NCI-H1417 (cell line): ENCODE measurements around the gene PRSS53.
"Not testable (repeated sequence)": the region's sequence is repeated elsewhere in the genome, so short reads cannot be mapped to it uniquely, and the experiment has no call there.

Experiments used
- DNase-seq, 3 experiments: peaks; one replicate each; lab custom pipeline; 2025; lab: John Stamatoyannopoulos, UW

The PRSS53 gene

DNA sequence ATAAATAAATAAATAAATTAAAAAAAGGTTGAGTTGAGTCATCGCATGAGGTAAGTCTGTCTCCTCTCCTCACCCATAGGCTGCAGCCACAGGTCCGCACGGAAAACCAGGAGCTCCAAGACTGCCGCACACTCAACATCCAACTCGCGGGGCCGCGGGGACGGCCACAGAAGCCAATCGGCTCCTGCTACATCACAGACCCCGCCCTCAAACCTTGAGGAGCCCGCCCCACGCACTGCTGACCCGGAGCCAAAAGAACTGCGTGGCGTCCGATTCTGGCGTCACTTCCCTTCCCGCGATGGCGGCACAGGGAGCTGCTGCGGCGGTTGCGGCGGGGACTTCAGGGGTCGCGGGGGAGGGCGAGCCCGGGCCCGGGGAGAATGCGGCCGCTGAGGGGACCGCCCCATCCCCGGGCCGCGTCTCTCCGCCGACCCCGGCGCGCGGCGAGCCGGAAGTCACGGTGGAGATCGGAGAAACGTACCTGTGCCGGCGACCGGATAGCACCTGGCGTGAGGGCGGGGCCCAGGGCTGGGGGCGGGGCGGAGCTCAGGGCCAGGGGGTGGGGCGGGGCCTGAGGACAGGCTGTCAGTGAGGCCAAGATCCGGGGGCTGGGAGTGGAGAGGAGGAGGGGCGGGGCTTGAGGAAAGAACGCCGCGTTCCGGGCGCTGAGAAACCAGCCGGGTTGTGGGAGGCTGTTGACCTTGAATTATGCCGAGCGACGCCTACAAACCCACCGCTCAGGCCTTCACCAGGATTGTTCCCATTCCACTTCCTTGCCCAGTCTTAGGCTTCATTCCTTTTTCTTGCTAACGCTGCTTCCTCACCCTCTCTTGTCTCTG, 28.9 kb upstream of the PRSS53 start, which contains the start of gene KAT8:
KAT8 (plus strand) TSS at position 281 of the 839 bp plus-strand sequence; CDS start at position 299, 18 bp downstream.
- peak; percentile 93 to 99 (median 97) for DNase-seq

- DNase-seq = no peak
Observed at GRCh38 chr16:31114468-31114867, 25.7 kb upstream of the PRSS53 start.

DNA sequence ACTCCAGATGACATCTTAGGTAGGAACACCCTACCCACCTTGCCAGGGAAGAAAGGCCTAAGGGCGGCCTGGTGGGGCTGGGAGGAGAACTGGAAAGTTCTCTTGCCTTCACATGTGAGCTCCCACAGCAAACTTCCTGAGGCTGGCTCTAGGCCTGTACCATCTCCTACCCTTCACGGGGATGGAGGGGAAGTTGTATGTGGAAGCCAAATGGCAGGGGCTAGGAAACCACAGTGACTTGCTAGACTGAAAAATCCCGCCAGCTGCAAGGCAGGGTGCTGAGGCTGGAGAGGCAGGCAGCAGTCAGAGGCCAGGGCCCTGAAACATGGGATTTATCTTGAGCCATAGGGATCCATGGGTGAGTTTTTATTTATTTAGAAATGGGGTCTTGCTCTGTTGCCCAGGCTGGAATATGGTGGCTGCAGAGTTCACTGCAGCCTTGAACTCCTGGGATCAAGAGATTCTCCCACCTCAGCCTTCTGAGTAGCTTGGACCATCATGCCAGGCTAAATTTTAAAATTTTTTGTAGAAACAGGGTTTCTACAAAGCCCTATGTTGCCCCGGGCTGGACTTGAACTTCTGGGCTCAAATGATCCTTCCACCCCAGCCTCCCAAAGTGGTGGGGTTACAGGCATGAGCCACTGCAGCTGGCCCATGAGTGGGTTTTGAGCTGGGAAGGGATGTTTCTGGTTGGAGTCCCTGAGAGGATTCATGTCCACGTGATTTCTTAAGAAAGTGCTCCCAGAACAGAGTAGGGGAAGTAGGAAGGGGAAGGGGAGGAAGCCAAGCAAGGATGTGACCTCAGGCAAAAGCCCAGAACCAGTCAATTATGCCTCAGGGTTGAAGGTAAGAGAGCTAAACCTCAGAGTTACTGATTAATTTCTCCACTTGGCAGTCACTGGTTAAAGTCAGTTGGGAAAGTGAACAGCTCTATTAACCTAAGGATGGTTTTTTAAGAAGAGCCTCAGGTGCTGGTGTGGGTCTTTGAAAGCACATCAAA, 24.7 kb upstream of the PRSS53 start:
- DNase-seq = no peak

DNA sequence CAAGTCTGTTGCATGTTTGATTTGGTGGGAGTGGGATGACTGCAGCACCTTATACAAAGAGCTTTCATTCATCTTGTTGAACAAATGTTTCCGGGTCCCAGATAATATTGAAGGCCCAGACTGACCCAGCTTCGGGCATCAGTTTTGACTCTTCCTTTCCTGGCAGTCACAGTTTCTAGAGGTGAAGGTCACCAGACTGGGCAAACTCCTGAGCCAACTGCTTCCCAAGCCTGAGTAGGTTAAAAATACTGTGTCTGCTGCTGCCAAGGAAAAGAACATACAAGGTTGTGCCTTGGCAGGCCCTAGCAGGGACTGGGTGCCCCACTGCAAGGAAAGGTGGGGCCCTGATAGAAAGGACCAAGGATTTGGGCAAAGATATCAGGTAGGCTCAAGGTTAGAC, 24.0 kb upstream of the PRSS53 start:
- no peak for DNase-seq

DNA sequence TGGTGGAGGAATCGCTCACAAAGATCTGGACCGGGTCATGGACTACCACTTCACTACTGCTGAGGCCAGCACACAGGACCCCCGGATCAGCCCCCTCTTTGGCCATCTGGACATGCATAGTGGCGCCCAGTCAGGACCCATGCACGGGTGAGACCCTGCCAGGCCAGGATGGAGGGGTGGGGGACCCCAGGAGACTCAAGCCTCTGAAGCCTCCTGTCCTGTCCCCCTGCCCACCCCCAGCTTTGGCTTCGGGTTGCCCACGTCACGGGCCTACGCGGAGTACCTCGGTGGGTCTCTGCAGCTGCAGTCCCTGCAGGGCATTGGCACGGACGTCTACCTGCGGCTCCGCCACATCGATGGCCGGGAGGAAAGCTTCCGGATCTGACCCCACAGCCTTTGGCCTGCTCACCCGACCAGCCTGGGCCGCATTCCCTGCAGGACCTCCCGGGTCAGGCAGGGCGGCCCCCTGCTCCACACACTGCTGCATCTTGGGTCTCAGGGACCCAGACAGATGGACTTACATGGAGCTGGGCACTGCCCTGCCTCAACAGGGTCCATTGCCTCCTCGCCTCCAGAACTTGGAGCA, 23.2 kb upstream of the PRSS53 start:
- DNase-seq = no peak

GRCh38 chr16:31110106-31111034, 21.6 kb upstream of the PRSS53 start:
- DNase-seq = no peak

GRCh38 chr16:31109622-31110021, 20.9 kb upstream of the PRSS53 start:
- no peak for DNase-seq

GRCh38 chr16:31108794-31109558, 20.2 kb upstream of the PRSS53 start:
- DNase-seq = no peak

GRCh38 chr16:31108035-31108793, 19.5 kb upstream of the PRSS53 start, which contains the start of gene BCKDK:
Gene BCKDK, plus strand, starts transcription at chr16:31108386. Its CDS starts 838 bp downstream, at chr16:31109224.
- peak; percentile 13 to 63 (median 63) for DNase-seq

DNA sequence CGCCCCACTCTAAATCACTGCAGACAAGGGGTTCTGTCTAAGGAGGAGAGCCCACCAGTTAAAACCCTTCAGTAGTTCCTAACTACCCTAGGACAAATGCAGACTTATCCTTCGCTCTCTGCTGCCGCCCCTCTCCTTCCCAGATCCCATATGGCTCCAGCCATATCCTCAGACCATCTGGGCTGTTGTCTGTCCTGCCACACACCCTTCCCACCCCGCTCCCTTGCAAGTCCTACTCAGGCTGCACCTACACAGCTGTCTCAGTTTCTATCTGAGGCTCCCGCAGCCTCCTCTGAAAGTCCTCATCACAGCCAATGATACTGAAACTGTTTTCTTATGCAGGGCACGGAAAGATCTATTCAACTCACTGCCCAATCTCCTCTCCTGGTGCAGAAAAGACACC, 18.7 kb upstream of the PRSS53 start:
- no peak for DNase-seq

GRCh38 chr16:31106509-31107464, 18.0 kb upstream of the PRSS53 start:
- no peak for DNase-seq

GRCh38 chr16:31105677-31106213, 17.0 kb upstream of the PRSS53 start:
- DNase-seq = peak in 1 of 3 experiments; percentile 32

DNA sequence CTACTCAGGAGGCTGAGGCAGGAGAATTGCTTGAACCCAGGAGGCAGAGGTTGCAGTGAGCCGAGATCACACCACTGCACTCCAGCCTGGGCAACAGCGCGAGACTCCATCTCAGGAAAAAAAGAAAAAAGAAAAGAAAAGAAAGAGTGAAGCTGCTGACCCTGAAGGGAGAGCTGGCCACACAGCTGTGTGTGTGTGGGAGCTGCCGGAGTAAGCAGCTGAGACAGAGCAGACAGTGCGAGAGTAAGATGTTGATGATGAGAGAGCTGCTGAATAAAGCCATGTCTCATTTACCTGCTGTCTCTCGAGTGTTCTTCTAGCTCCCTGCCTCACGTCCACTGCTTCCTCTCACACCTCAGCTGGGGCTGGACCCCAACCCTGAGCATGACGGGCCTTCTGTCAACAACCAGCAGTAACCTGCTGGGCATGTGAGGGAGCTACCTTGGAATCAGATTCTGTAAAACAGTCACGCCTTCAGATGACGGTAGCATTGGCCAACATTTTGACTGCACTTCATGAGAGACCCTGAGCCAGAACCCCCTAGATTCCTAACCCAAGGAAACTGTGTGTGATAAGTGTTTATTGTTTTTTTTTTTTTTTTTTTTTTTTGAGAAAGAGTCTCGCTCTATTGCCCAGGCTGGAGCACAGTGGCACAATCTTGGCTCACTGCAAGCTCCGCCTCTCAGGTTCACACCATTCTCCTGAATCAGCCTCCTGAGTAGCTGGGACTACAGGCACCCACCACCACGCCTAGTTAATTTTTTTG, 12.3 kb upstream of the PRSS53 start:
- not testable (repeated sequence) for DNase-seq

DNA sequence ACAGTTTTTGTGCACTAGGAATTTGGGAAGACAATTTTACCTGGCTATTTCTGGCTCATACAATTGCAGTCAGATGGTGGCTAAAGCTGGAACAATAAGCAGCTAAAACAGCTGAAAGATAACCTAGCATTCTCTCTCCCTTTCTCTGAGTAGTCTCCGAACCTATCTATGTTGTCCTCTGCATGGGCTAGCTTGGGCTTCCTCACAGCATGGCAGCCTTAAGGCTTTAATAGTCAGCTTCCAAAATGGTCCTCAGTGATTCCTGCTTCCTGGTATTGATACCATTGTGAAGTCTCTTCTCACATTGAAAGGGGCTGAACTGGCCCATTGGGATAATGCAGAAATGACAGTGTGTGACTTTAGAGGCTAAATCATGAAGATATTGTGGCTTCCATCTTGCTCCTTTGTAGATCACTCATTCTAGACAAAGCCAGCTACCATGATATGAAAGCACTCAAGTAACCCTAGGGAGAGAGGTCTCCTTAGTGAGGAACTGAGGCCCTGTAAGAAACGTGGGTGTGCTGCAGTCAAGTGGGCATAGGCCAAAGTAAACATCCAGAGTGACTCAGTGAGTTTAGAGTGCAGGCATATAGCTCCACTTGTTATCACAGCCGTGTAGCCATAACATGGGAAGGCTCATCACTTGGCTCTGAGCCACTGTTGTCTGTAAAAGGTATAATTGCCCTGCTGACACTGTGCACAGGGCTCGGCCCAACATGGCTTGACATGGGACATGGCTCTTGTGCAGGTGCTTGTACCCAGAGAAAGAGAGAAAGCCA, 11.3 kb upstream of the PRSS53 start:
- DNase-seq = no peak

DNA sequence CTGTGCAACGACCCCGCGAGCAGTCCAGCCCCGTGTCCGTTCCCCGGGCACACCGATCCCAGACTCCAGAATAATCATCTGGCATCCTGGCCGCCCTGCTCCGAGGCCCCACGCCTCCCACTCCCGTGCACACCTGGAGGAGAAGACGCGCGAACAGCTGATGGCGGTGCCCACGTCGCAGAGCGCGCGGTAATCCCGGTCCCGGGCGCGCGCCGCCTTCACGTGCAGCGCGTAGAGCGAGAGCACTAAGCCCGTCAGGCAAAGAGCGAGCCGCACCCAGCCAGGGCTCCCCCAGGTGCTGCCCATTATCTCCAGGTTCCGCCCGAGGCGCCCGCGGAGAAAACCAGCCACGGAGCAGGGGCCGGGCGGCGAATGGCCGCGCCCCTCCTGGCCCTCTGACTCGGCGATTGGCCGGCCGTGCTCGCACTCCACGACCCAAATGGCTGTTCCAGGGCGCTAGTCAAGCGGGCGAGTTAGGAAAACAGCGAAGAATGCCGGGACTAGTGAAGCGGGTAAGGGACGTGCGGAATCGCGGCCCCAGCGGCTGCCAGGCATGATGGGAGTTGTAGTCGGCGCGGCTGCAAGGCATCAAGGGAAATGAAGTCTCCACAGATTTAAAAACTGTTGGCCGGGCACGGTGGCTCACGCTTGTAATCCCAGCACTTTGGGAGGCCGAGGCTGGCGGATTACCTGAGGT, 5.8 kb upstream of the PRSS53 start, which contains the start of gene VKORC1:
VKORC1 (minus strand) TSS at position 374 of the 697 bp plus-strand sequence; CDS start at position 306, 68 bp downstream.
- DNase-seq = peak; percentile 90 to 98 (median 94)

- DNase-seq = peak in 2 of 3 experiments; percentile 47 to 75
Observed at GRCh38 chr16:31094088-31094423, 5.3 kb upstream of the PRSS53 start.
